ENCODE measurements around the gene COL25A1.

The COL25A1 gene

GRCh38 chr4:108811486-108811885 is 491.0 kb downstream of the COL25A1 start:
- no peak for DNase-seq (ENCODE audit: low spot score)

- DNase-seq (ENCODE audit: low spot score), result no peak
Observed at GRCh38 chr4:108810087-108810486, 492.4 kb downstream of the COL25A1 start.

GRCh38 chr4:108804648-108805273 is 497.7 kb downstream of the COL25A1 start:
- no peak for DNase-seq (ENCODE audit: low spot score)

- DNase-seq (ENCODE audit: low spot score), result no peak
Observed at GRCh38 chr4:108799306-108799705, 503.2 kb downstream of the COL25A1 start.

DNA sequence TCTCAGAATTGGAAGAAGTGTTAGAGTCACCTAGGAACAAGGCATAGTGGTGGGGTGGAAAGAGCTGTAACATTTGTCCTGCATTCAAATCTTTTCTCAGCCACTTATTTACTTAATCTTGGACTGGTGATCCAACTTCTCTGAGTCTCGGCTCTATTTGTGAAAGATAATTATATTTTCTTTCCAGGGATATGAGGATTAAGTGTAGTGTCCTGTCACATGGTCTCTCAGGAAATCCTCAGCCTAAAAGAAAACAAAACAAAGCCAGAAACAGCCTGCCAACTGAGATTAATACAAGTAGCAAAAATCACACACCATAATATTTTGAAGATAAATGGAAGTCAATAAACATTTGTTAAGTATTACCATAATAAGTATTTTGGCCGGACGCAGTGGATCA is 506.3 kb downstream of the COL25A1 start:
- no peak for DNase-seq (ENCODE audit: low spot score)

GRCh38 chr4:108795733-108796132 is 506.7 kb downstream of the COL25A1 start:
- no peak for DNase-seq (ENCODE audit: low spot score)

- DNase-seq (ENCODE audit: low spot score), result no peak
Observed at GRCh38 chr4:108794136-108794535, 508.3 kb downstream of the COL25A1 start.

DNA sequence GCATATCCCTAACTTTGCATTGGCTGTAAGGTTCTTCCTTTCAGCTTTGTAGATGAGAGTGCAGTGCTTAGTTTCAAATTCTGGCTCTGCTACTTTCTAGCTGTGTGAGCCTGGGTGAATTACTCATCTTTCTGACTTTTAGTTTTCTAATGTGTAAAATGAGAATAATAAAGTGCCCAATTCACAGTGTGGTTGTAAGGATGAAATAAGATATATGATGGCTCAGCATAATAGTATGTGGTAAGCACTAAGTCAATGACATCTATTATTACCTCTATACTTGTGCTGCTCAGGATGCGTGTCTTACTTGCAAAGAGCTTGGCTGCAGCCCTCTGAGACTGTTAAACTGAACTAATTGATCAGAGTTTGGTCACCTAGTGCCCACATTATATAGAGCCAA is 509.0 kb downstream of the COL25A1 start:
- DNase-seq (ENCODE audit: low spot score), result no peak

DNA sequence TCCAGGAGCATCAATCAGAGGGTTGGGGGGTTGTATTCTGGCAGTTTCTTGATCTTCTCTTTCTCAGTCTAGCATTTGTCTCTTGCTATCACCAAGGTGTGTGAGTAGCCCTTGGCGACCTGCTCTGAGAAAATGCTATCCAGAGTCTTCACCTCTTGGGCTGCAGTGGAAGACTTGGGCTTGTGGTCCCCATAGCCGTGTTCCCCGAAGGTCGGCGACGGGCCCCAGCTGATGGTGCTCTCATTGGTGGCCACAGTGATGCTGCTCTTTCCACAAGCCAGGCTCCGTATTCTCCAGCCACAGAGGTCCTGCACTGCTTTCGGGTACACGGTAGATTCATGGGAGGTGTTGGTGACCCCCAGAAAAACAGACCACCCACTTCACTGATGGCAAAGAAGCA is 513.7 kb downstream of the COL25A1 start:
- DNase-seq (ENCODE audit: low spot score), result no peak

DNA sequence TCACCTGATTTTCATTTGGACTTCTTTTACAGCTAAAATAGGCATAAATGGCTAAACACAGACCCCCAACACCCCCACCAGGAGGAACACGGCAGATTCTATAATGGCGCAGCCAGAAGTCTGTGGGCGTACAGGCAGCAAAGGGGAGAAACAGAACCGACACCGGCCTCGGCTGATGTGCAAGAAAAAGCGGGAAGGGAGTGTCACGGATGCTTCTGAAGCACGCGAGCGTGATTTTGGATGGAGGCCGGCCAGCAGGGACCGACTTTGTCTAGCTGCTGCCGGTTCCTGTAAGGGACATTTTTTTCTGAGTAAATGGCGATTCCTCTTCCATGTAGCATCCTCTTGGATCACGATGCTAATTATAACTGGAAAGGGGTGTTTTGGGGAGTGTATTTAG is 514.7 kb downstream of the COL25A1 start:
- DNase-seq (ENCODE audit: low spot score), result no peak

DNA sequence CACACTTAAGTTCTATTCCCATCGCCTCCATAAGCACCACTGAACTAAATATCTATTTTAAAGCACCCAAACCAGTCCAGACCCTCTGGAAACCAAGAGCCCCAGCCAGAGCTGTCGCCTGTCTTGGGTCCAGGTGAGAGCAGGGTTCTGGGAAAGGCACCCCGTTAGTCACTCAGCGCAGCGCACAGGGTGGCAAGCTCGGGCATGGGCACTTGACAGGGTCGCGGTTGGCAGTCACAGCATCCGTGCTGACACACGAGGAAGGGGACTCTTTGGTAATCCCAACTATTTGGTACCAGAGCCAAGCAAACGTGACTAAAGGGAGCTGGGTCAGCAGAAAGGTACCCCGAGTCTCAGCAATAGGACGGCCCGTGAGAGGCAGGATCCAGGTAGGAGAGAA is 515.4 kb downstream of the COL25A1 start:
- DNase-seq (ENCODE audit: low spot score), result no peak

DNA sequence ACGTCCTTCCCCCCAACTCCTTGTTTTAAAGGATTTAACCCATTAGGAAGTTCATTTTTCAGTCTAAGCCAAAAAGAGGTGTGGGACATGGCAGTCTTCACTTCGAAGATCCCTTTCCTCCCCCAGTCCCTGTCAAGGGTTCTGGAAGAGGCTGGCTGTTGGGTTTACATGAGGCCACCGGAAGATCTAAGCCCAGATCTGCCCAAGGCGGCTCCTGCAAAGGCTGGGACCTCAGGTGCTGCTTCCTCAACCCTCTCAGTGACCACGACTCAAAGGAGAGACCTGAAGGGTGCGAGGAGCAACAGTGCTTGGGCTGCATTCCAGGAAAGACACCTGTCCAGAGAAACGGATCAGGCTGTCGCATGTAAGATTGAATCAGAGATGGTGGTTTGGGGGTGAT is 516.1 kb downstream of the COL25A1 start:
- DNase-seq (ENCODE audit: low spot score), result no peak

GRCh38 chr4:108783665-108784463 is 518.6 kb downstream of the COL25A1 start:
- no peak for DNase-seq (ENCODE audit: low spot score)

- DNase-seq (ENCODE audit: low spot score), result no peak
Observed at GRCh38 chr4:108779958-108780357, 522.5 kb downstream of the COL25A1 start.

DNA sequence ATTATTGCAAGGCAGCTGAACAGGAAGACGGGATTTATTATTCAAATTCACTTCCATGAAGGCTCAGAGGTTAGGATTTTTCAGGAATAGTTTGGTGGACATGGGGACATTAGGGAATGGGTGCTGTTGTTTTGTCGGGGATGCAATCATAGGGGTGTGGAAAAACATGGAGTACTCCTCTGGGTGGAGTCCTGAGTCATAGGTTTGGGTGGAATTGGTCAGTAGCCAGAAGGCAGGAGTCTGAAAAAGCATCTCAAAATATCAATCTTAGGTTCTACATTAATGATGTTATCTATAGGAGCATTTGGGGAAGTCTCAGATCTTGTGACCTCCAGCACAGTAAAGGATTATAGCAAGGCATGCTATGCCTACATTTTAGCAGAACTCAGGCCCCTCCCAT is 525.1 kb downstream of the COL25A1 start:
- DNase-seq (ENCODE audit: low spot score), result no peak

DNA sequence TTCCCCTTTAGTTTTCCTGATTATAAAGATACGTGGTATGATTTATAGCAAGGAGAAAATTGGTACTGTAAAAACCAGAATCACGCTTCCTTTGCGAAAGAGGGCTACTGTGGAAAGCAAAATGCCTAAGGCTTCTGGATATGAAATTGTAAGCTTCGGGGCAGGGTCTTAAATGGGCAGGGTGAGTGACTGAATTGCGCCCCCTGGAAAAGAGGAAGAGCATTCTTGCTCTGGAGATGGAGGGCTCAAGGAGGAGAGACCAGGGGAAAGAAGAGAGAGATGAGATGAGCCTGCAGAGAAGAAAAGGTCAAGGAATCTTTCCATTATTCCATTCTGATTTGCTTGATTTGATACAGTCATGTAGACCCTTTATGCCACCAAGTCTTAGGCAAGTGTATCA is 526.5 kb downstream of the COL25A1 start:
- DNase-seq (ENCODE audit: low spot score), result no peak

GRCh38 chr4:108774809-108775530 is 527.5 kb downstream of the COL25A1 start:
- no peak for DNase-seq (ENCODE audit: low spot score)

GRCh38 chr4:108772402-108772801 is 530.1 kb downstream of the COL25A1 start:
- no peak for DNase-seq (ENCODE audit: low spot score)

DNA sequence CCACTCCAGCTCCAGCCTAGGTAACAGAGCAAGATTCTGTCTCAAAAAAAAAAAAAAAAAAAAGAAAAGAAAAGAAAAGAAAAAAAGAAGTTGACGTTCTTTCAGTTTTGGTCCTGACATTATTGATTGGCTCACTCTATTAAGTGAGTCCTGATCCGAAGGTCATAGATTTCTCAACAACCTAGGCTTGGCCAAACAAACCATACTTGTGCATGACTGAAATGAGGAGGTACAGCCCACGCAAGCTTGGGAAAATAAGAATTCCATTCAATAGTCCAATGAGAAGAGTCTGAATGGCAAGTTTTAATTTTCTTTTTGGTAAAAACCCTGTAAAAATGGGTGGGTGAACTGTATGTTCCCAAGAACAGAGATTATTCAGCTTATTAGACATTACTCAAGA is 536.4 kb downstream of the COL25A1 start:
- DNase-seq (ENCODE audit: low spot score), result no peak

DNA sequence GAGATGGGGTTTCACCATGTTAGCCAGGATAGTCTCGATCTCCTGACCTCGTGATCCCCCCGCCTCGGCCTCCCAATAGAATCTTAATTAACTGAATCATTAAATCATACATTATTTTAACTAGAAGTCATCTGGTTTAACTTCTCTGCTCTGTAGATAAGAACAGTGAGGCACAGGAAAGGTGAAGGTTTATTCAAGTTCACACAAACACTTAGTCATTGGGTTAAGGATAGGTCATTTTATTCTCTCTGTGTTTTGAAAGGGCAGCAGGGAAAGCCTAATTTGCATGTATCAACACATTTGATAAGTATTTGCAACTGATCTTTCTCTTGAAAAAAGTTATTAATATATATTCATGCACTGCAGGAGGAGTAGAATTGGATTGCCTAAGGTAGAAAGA is 538.5 kb downstream of the COL25A1 start:
- DNase-seq (ENCODE audit: low spot score), result no peak

GRCh38 chr4:108763226-108763593 is 539.2 kb downstream of the COL25A1 start:
- DNase-seq (ENCODE audit: low spot score), result no peak

- no peak for DNase-seq (ENCODE audit: low spot score)
Observed at GRCh38 chr4:108762559-108763225, 539.8 kb downstream of the COL25A1 start, which contains the start of gene ETNPPL. Gene ETNPPL (minus strand): TSS chr4:108763053. CDS start chr4:108762898, 155 bp downstream.
